K562 (cell line): ENCODE data around the gene ZNF358. TPM values are rescaled to one million over a fixed set of nuclear protein-coding genes. Genes with fewer than 3 reads are reported as not detected.

Experiments
- CHAMP1 ChIP-seq: fragments of 450-650 bp; IDR thresholded peaks from 2 replicates; pipeline ENCODE4 v1.6.1; 2016; ENCODE audit warnings: mild to moderate bottlenecking
- GATAD2A ChIP-seq: fragments of 450-650 bp; IDR thresholded peaks from 2 replicates; pipeline ENCODE4 v1.6.1; 2017
- HDGF ChIP-seq: fragments of 450-650 bp; IDR thresholded peaks from 2 replicates; pipeline ENCODE4 v1.6.1; 2016
- HES1 ChIP-seq: fragments of 450-650 bp; IDR thresholded peaks from 2 replicates; pipeline ENCODE4 v1.6.1; 2016; ENCODE audit warnings: low read depth, mild to moderate bottlenecking, moderate library complexity
- KAT7 ChIP-seq: sonication (generic); formaldehyde crosslinking; IDR thresholded peaks from 2 replicates; pipeline ENCODE4 v1.8.0; 2022; ENCODE audit warnings: missing genetic modification reagents, mild to moderate bottlenecking, borderline replicate concordance
- LCOR ChIP-seq: sonication (generic); formaldehyde crosslinking; IDR thresholded peaks from 2 replicates; pipeline ENCODE4 v1.8.0; 2022; ENCODE audit warnings: mild to moderate bottlenecking, missing genetic modification reagents
- MAFF ChIP-seq: IDR thresholded peaks from 2 replicates; pipeline ENCODE4 v1.6.1; 2012; ENCODE audit warnings: low read length, improper control_type of control experiment
- MTA1 ChIP-seq: fragments of 450-650 bp; IDR thresholded peaks from 2 replicates; pipeline ENCODE4 v1.6.1; 2017; ENCODE audit warnings: borderline replicate concordance
- NCOA1 ChIP-seq: fragments of 450-650 bp; IDR thresholded peaks from 2 replicates; pipeline ENCODE4 v1.6.1; 2016; ENCODE audit warnings: low read depth
- PHTF2 ChIP-seq: fragments of 250-450 bp; sonication (Bioruptor Pico); IDR thresholded peaks from 2 replicates; pipeline ENCODE4 v1.5.0; 2021; ENCODE audit warnings: mild to moderate bottlenecking
- RB1 ChIP-seq: fragments of 450-650 bp; IDR thresholded peaks from 2 replicates; pipeline ENCODE4 v1.6.1; 2017; ENCODE audit warnings: low read depth, mild to moderate bottlenecking
- SMAD2 ChIP-seq: fragments of 150-350 bp; IDR thresholded peaks from 2 replicates; pipeline ENCODE4 v1.6.1; 2014; ENCODE audit warnings: low read depth, mild to moderate bottlenecking, low read length
- SREBF1 ChIP-seq: fragments of 150-350 bp; IDR thresholded peaks from 2 replicates; pipeline ENCODE4 v1.6.1; 2014; ENCODE audit warnings: antibody characterized with exemption, low read depth, low read length, borderline replicate concordance
- TCF7L2 ChIP-seq: fragments of 150-350 bp; IDR thresholded peaks from 2 replicates; pipeline ENCODE4 v1.6.1; 2016; ENCODE audit warnings: low read depth, mild to moderate bottlenecking, low read length, moderate library complexity
- TFAP4 ChIP-seq: sonication (generic); formaldehyde crosslinking; IDR thresholded peaks from 2 replicates; pipeline ENCODE4 v1.8.0; 2022; ENCODE audit warnings: missing genetic modification reagents, mild to moderate bottlenecking, moderate library complexity, borderline replicate concordance
- THRAP3 ChIP-seq: fragments of 450-650 bp; IDR thresholded peaks from 2 replicates; pipeline ENCODE4 v1.6.1; 2016; ENCODE audit warnings: mild to moderate bottlenecking, inconsistent platforms, borderline replicate concordance
- TSC22D4 ChIP-seq: fragments of 450-650 bp; IDR thresholded peaks from 2 replicates; pipeline ENCODE4 v1.6.1; 2016; ENCODE audit warnings: missing genetic modification characterization, missing biosample characterization, control low read depth
- ZBED1 ChIP-seq: IDR thresholded peaks from 2 replicates; pipeline ENCODE4 v1.6.1; 2014
- ZBTB2 ChIP-seq: fragments of 450-650 bp; IDR thresholded peaks from 2 replicates; pipeline ENCODE4 v1.6.1; 2016; ENCODE audit warnings: antibody characterized with exemption
- ZNF232 ChIP-seq: sonication (generic); formaldehyde crosslinking; IDR thresholded peaks from 2 replicates; pipeline ENCODE4 v1.8.0; 2022; ENCODE audit warnings: mild to moderate bottlenecking, missing genetic modification reagents
- ZNF316 ChIP-seq: fragments of 450-650 bp; IDR thresholded peaks from 2 replicates; pipeline ENCODE4 v1.6.1; 2016
- ZNF436 ChIP-seq: fragments of 250-450, 450-650 bp; sonication (Bioruptor Pico); formaldehyde crosslinking; IDR thresholded peaks from 2 replicates; pipeline ENCODE4 v1.7.0; 2020; ENCODE audit warnings: mild to moderate bottlenecking
- ZNF444 ChIP-seq: fragments of 250-450 bp; sonication (Bioruptor Pico); IDR thresholded peaks from 2 replicates; pipeline ENCODE4 v1.4.0; 2020; ENCODE audit warnings: mild to moderate bottlenecking, moderate library complexity
- ZNF668 ChIP-seq: fragments of 250-450 bp; sonication (Bioruptor Pico); IDR thresholded peaks from 2 replicates; pipeline ENCODE4 v1.8.0; 2022; ENCODE audit warnings: mild to moderate bottlenecking, inconsistent platforms
- ZNF76 ChIP-seq: fragments of 250-450 bp; sonication (Bioruptor Pico); IDR thresholded peaks from 2 replicates; pipeline ENCODE4 v1.4.0; 2020; ENCODE audit warnings: mild to moderate bottlenecking, moderate library complexity, borderline replicate concordance
- ZNF766 ChIP-seq: fragments of 200-800 bp; sonication (Bioruptor generic); conservative IDR thresholded peaks from 2 replicates; pipeline ENCODE4 v1.6.1; 2016; ENCODE audit warnings: missing genetic modification characterization, missing compliant biosample characterization
- polyA plus RNA-seq, 8 experiments: library from polyadenylated mRNA; depleted of rRNA in 4 of 8; stranded (reverse) in 5 of 8; unstranded in 3 of 8; fragments of >200 nt; fragmentation: Nextera tagmentation in 2 of 8; fragmentation: Illumina TruSeq in 1 of 8; extraction: Ambion mirVana in 2 of 8; extraction: Trizol in 1 of 8; gene quantifications; 2 replicates each; pipeline versions ENCODE4 v1.2.1 to v1.2.3, GENCODE V29; 2011 to 2014; ENCODE audit warnings: inconsistent platforms in 1 of 8, missing spikeins in 1 of 8
- total RNA-seq, 7 experiments: library from RNA; depleted of rRNA in 6 of 7; stranded (reverse); fragments of >200 nt in 6 of 7; fragmentation: Illumina TruSeq in 2 of 7; extraction: Trizol in 2 of 7; gene quantifications; 2 replicates each; pipeline versions ENCODE4 v1.2.1 to v1.2.3, GENCODE V29; 2011 to 2021; ENCODE audit warnings: low replicate concordance in 1 of 7

ZNF358 gene
- total and polyA plus RNA-seq, 9 of the 15 experiments (the other 6 are each of a cell fraction or from before 2014, with no cell fraction given), result 0.04 to 17.2 (median 4.9) TPM

GRCh38 chr19:7480222-7480969 lies 35.5 kb upstream of the ZNF358 start (continued):
- TF ChIP-seq HDGF (no peak), TCF7L2 (no peak), SREBF1 (no peak), THRAP3 (no peak), MAFF (peak; percentile 21; the same call in 1 of the 2 replicates), TFAP4 (CRISPR knock-in tag) (no peak), ZNF436 (no peak), ZBTB2 (no peak), HES1 (no peak), ZNF316 (peak; percentile 88), CHAMP1 (no peak), PHTF2 (CRISPR knock-in tag) (no peak), NCOA1 (no peak), ZNF668 (CRISPR knock-in tag) (no peak), ZNF766 (CRISPR knock-in tag) (no peak), ZNF232 (CRISPR knock-in tag) (no peak), SMAD2 (no peak), LCOR (CRISPR knock-in tag) (no peak), ZNF444 (no peak), RB1 (no peak), ZNF76 (CRISPR knock-in tag) (no peak), TSC22D4 (no peak), MTA1 (no peak), GATAD2A (no peak), ZBED1 (no peak), KAT7 (CRISPR knock-in tag) (no peak)
